GM18526 (cell line): ENCODE data around the gene DTX4.

Experiments used
- POLR2A ChIP-seq: IDR thresholded peaks from 3 replicates; pipeline ENCODE4 v1.6.1; 2011; ENCODE audit not compliant: insufficient read length; ENCODE audit errors: extremely low read depth

DTX4 gene

GRCh38 chr11:59218893-59219292 lies 47.0 kb downstream of the DTX4 start:
- no peak for TF ChIP-seq POLR2A

GRCh38 chr11:59219836-59220235 lies 47.9 kb downstream of the DTX4 start:
- TF ChIP-seq POLR2A: no peak

GRCh38 chr11:59221441-59221840 lies 49.5 kb downstream of the DTX4 start:
- TF ChIP-seq POLR2A: no peak

- TF ChIP-seq POLR2A: no peak
Observed at GRCh38 chr11:59222464-59223060, 50.6 kb downstream of the DTX4 start.

GRCh38 chr11:59223177-59223576 lies 51.2 kb downstream of the DTX4 start:
- no peak for TF ChIP-seq POLR2A

- no peak for TF ChIP-seq POLR2A
Observed at GRCh38 chr11:59223611-59224010, 51.7 kb downstream of the DTX4 start.

- TF ChIP-seq POLR2A: no peak
Observed at GRCh38 chr11:59224351-59224928, 52.5 kb downstream of the DTX4 start.

- no peak for TF ChIP-seq POLR2A
Observed at GRCh38 chr11:59225017-59225416, 53.1 kb downstream of the DTX4 start.

GRCh38 chr11:59226396-59226795 lies 54.5 kb downstream of the DTX4 start:
- TF ChIP-seq POLR2A: no peak

GRCh38 chr11:59240322-59240721 lies 68.4 kb downstream of the DTX4 start:
- no peak for TF ChIP-seq POLR2A

GRCh38 chr11:59243633-59244032 lies 71.7 kb downstream of the DTX4 start:
- no peak for TF ChIP-seq POLR2A

GRCh38 chr11:59247531-59248227 lies 75.7 kb downstream of the DTX4 start:
- no peak for TF ChIP-seq POLR2A

- TF ChIP-seq POLR2A: no peak
Observed at GRCh38 chr11:59249535-59249934, 77.6 kb downstream of the DTX4 start.

GRCh38 chr11:59253001-59253400 lies 81.1 kb downstream of the DTX4 start:
- no peak for TF ChIP-seq POLR2A

- no peak for TF ChIP-seq POLR2A
Observed at GRCh38 chr11:59254286-59254685, 82.4 kb downstream of the DTX4 start.

- TF ChIP-seq POLR2A: no peak
Observed at GRCh38 chr11:59255281-59255680, 83.3 kb downstream of the DTX4 start.
